ENCODE measurements around the gene ZP3. TPM values are rescaled to one million over a fixed set of nuclear protein-coding genes. Genes with fewer than 3 reads are reported as not detected.
"Not testable (repeated sequence)": the region's sequence is repeated elsewhere in the genome, so short reads cannot be mapped to it uniquely, and the experiment has no call there.

Gene ZP3
- total RNA-seq, 4 donors from 2014 or later = 1.9 to 5.9 TPM; not detected in 2

DNA sequence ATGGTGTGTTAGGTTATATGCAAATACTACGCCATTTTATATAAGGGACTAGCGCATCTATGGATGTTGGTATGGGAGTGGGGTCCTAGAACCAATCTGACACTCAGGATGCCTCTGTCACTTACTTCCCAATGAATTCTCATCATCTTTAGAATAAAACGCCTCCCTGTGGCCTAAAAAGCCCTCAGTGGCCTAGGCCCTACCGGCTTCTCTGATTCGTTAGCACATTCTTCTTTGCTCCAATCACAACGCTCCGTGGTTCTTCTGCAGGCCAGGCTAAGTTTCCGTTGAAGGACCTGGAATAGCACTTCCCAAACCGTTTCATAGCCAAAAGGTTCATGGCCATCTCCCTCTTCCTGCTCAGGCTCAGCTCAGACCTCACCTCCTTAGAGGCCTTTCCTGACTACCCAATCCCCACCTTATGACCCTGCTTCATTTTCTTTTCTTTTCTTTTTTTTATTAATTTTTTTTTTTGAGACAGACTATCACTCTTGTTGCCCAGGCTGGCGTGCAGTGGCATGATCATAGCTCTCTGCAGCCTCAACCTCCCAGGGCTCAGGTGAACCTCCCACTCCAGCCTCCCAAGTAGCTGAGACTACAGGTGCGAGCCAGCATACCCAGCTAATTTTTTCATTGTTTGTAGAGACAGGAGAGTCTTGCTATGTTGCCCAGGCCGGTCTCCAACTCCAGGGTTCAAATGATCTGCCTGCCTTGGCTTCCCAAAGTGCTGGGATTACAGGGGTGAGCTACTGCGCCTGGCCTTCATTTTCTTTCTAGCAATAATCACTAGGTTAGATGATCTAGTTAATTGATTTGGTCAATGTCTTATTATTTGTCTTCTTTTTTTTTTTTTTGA lies 41.4 kb upstream of the ZP3 start:
- Histone ChIP-seq H3K9me3 (no peaks in the 10 kb centered on the region), H3K36me3 (no peaks in the 10 kb centered on the region), H3K4me3 (no peak overlapping the region), H3K4me1 (no peaks in the 10 kb centered on the region), H3K27ac (no peak overlapping the region), H3K27me3 (no peaks in the 10 kb centered on the region)
- no peak for DNase-seq
- TF ChIP-seq, protein P1, sequence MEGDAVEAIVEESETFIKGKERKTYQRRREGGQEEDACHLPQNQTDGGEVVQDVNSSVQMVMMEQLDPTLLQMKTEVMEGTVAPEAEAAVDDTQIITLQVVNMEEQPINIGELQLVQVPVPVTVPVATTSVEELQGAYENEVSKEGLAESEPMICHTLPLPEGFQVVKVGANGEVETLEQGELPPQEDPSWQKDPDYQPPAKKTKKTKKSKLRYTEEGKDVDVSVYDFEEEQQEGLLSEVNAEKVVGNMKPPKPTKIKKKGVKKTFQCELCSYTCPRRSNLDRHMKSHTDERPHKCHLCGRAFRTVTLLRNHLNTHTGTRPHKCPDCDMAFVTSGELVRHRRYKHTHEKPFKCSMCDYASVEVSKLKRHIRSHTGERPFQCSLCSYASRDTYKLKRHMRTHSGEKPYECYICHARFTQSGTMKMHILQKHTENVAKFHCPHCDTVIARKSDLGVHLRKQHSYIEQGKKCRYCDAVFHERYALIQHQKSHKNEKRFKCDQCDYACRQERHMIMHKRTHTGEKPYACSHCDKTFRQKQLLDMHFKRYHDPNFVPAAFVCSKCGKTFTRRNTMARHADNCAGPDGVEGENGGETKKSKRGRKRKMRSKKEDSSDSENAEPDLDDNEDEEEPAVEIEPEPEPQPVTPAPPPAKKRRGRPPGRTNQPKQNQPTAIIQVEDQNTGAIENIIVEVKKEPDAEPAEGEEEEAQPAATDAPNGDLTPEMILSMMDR (IDR thresholded peaks at IDR 0.05) = no peak
- TF ChIP-seq POLR2A (IDR thresholded peaks at IDR 0.05) = no peak
- intact Hi-C loops (cut with DNase I; ENCODE audit: low total_unique reads) = no loop called here

DNA sequence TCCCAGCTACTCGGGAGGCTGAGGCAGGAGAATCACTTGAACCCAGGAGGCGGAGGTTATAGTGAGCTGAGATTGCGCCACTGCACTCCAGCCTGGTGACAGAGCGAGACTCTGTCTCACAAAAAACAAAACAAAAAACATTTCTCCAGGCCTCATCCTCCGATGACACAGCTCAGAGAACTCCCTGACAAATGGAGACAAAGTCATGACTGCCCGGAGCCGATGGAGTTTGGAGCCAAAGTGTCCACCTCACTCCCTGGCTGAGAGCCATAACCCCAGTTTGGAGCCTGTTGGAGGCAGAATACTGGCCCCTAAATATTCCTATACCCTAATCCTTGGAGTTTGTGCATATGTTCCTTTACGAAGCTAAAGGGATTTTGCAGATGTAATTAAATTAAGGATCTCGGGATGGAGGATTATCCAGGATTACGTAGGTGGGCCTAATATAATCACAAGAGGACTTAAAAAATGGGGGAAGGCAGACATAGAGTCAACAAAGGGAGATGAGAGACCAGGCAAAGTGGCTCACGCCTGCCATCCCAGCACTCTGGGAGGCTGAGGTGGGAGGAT lies 38.0 kb upstream of the ZP3 start:
- no peaks in the 10 kb centered on the region for H3K4me1 ChIP-seq
- H3K27ac ChIP-seq = no peak overlapping the region
- no peaks in the 10 kb centered on the region for H3K9me3 ChIP-seq
- H3K36me3 ChIP-seq = no peaks in the 10 kb centered on the region
- H3K27me3 ChIP-seq = no peaks in the 10 kb centered on the region
- intact Hi-C loops (cut with DNase I; ENCODE audit: low total_unique reads) = no loop called here
- H3K4me3 ChIP-seq = no peak overlapping the region
- TF ChIP-seq POLR2A (IDR thresholded peaks at IDR 0.05) = no peak
- TF ChIP-seq, protein P1 (IDR thresholded peaks at IDR 0.05) = no peak
- no peak for DNase-seq

DNA sequence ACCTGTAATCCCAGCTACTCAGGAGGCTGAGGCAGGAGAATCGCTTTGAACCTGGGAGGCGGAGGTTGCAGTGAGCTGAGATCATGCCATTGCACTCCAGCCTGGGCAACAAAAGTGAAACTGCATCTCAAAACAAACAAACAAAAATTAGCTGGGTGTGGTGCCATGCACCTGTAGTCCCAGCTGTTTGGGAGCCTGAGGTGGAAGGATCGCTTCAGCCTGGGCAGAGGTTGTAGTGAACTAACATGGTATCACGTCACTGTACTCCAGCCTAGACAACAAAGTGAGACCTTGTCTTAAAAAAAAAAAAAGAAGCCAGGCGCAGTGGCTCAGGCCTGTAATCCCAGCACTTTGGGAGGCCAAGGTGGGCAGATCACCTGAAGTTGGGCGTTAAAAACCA lies 37.0 kb upstream of the ZP3 start:
- DNase-seq; H3K27ac ChIP-seq; H3K36me3 ChIP-seq; H3K4me3 ChIP-seq; intact Hi-C loops (cut with DNase I; ENCODE audit: low total_unique reads); H3K27me3 ChIP-seq; H3K9me3 ChIP-seq; H3K4me1 ChIP-seq: not testable (repeated sequence)

DNA sequence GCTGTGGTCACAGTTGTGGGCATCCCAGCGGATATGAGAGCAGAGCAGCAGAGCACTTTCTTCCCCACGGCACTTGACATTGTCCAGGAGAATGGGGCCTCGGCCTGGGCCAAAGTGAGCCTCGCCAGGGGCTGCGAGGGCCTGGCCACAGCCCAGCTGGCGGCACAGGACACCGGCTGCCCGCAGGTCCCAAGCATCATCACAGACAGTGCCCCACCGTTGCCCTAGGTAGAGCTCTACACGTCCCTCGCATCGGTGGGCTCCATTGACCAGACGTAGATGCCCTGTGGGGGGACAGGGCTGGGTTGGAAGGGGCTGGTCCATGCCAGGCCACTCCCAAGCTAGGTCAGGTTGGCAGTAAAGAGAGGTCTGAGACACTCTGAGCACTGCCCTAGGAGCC lies 34.7 kb upstream of the ZP3 start:
- no peak for TF ChIP-seq POLR2A (IDR thresholded peaks at IDR 0.05)
- TF ChIP-seq, protein P1 (IDR thresholded peaks at IDR 0.05) = no peak
- Histone ChIP-seq H3K36me3 (no peaks in the 10 kb centered on the region), H3K27ac (no peak overlapping the region), H3K27me3 (no peaks in the 10 kb centered on the region), H3K4me3 (no peak overlapping the region), H3K9me3 (no peaks in the 10 kb centered on the region), H3K4me1 (no peaks in the 10 kb centered on the region)
- no peak for DNase-seq
- intact Hi-C loops (cut with DNase I; ENCODE audit: low total_unique reads) = no loop called here

DNA sequence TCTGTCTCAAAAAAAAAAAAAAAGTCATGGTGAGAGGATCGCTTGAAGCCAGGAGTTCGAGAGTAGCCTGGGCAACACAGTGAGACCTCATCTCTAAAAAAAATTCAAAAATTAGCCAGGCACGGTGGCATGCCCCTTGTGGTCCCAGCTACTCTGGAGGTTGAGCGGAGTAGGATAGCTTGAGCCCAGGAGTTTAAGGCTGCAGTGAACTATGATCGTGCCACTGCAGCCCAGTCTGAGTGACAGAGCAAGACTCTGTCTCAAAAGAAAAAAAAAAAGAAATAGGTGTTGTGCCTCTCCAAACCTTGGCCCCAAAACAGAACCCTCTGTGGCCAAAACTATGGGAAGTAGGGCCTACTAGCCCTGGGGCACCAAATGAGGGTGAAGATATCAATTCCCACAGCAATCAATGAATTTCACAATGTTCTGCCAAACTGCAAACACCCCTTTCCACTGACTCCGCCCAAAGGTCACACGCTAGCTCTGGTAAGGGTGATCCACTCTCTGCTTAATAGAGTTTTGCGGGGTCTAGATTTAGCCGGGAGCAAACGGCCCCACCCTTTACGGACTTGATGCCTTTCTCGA lies 32.1 kb upstream of the ZP3 start:
- no peaks in the 10 kb centered on the region for H3K4me1 ChIP-seq
- H3K36me3 ChIP-seq = no peaks in the 10 kb centered on the region
- no peak for DNase-seq
- H3K9me3 ChIP-seq = no peaks in the 10 kb centered on the region
- peak overlapping the region; percentile 77 to 87 for H3K27ac ChIP-seq
- no peaks in the 10 kb centered on the region for H3K27me3 ChIP-seq
- intact Hi-C loops (cut with DNase I; ENCODE audit: low total_unique reads) = no loop called here
- no peak for TF ChIP-seq POLR2A (IDR thresholded peaks at IDR 0.05)
- TF ChIP-seq, protein P1 (IDR thresholded peaks at IDR 0.05) = no peak
- H3K4me3 ChIP-seq = peak overlapping the region; percentile 28 to 43
